ENCODE data around the gene SPRTN. TPM values are rescaled to one million over a fixed set of nuclear protein-coding genes. Genes with fewer than 3 reads are reported as not detected.

The SPRTN gene
- total and polyA plus RNA-seq, 2 donors (not counting 3 experiments of a cell fraction or from before 2014, with no cell fraction given), result 15.4 to 16.1 TPM

DNA sequence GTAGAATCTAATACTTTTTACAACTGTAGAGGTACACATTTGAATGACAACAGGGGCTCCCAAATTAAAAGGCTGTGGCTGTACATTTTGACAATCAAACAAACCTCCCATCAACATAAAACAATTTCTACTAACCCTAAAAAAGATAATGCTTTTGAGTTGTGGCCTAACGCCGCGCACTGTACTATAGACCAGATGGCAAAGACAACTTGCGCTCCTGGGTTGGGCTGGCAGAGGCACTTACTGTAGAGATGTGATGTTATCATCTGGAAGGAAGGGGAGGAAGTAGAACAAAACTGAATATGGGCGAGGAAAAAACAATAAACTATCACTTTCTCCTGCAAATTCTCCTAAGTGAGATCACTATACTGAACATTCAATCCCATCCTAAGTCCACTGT lies 26.1 kb downstream of the SPRTN start:
- intact Hi-C loops (cut with micrococcal nuclease) (no loop called here), dilution Hi-C loops (cut with MboI; ENCODE audit: extremely low pct_ligation_motif_present, low sequenced_read_pairs) (no loop called here)
- no TSS peak for BruUV-seq (replicated peaks)
- H3K4me2 ChIP-seq (ENCODE audit: insufficient read depth, low read length), result no peak overlapping the region
- H3K79me2 ChIP-seq (ENCODE audit: control insufficient read depth, insufficient read depth, low read length), result no peaks in the 10 kb centered on the region
- POLR2A ChIA-PET, result no interaction called here
- no peaks in the 10 kb centered on the region for H3K27me3 ChIP-seq (ENCODE audit: control insufficient read depth in 2 of 2, insufficient read depth in 2 of 2, low read length in 2 of 2)
- FAIRE-seq (no peak), DNase-seq (ENCODE audit: low read depth, low spot score) (no peak)
- H4K20me1 ChIP-seq (replicated peaks; ENCODE audit: control insufficient read depth, extremely low read depth, insufficient read depth, low read length), result no peaks in the 10 kb centered on the region
- no peak overlapping the region for H3K4me3 ChIP-seq (replicated peaks in 1 of 3; ENCODE audit: insufficient read depth in 1 of 3, low read depth in 1 of 3, low read length in 3 of 3)
- no peak for TF ChIP-seq FOS (IDR thresholded peaks at IDR 0.05; ENCODE audit: borderline replicate concordance, insufficient read depth, low read length)
- no peak for TF ChIP-seq MYC (IDR thresholded peaks at IDR 0.05; ENCODE audit: low read depth, low read length)
- no peak for TF ChIP-seq POLR2AphosphoS5 (IDR thresholded peaks at IDR 0.05; ENCODE audit: insufficient read depth, low read depth, low read length)
- TF ChIP-seq, protein P1, sequence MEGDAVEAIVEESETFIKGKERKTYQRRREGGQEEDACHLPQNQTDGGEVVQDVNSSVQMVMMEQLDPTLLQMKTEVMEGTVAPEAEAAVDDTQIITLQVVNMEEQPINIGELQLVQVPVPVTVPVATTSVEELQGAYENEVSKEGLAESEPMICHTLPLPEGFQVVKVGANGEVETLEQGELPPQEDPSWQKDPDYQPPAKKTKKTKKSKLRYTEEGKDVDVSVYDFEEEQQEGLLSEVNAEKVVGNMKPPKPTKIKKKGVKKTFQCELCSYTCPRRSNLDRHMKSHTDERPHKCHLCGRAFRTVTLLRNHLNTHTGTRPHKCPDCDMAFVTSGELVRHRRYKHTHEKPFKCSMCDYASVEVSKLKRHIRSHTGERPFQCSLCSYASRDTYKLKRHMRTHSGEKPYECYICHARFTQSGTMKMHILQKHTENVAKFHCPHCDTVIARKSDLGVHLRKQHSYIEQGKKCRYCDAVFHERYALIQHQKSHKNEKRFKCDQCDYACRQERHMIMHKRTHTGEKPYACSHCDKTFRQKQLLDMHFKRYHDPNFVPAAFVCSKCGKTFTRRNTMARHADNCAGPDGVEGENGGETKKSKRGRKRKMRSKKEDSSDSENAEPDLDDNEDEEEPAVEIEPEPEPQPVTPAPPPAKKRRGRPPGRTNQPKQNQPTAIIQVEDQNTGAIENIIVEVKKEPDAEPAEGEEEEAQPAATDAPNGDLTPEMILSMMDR (IDR thresholded peaks at IDR 0.05; ENCODE audit: extremely low read depth in 1 of 2, insufficient read depth in 1 of 2, low read depth in 1 of 2, low read length in 2 of 2), result no peak
- TF ChIP-seq EZH2 (IDR thresholded peaks at IDR 0.05; ENCODE audit: borderline replicate concordance, low read depth, low read length, severe bottlenecking), result no peak
- TF ChIP-seq POLR2A (IDR thresholded peaks at IDR 0.05; ENCODE audit: low read depth, low read length), result no peak
- TF ChIP-seq JUN (IDR thresholded peaks at IDR 0.05; ENCODE audit: borderline replicate concordance, insufficient read depth, insufficient read length, low read depth), result no peak
- H3K4me1 ChIP-seq (ENCODE audit: control insufficient read depth, extremely low read depth, insufficient read depth, low read length), result no peaks in the 10 kb centered on the region
- no peak overlapping the region for H2AFZ ChIP-seq (ENCODE audit: low read depth, low read length)
- CTCF ChIA-PET, result interaction anchor here (1.1 to 3.6 kb wide), 5 partner anchors 50 to 239 kb away, joined by 3 to 19 read pairs (median 8); no protein-coding TSS in a partner anchor
- H3K36me3 ChIP-seq (ENCODE audit: control insufficient read depth in 2 of 2, extremely low read depth in 1 of 2, insufficient read depth in 2 of 2, low read length in 2 of 2), result peaks cover 0 to 3% of the 10 kb centered on the region in 2 experiments
- no peak overlapping the region for H3K27ac ChIP-seq (ENCODE audit: insufficient read depth, low read depth, low read length)
- H3K9me3 ChIP-seq (replicated peaks; ENCODE audit: control insufficient read depth, insufficient read depth, low read length), result no peaks in the 10 kb centered on the region
- no peaks in the 10 kb centered on the region for H3K9me1 ChIP-seq (replicated peaks; ENCODE audit: control insufficient read depth, extremely low read depth, insufficient read depth, low read length)
- no peak overlapping the region for H3K9ac ChIP-seq (replicated peaks; ENCODE audit: extremely low read depth, insufficient read depth, low read length)
